Fibroblast of lung (primary cell): Measurements from ENCODE around the gene RNFT2. TPM values are rescaled to one million over a fixed set of nuclear protein-coding genes. Genes with fewer than 3 reads are reported as not detected.

ENCODE experiments used
- DNase-seq, 2 donors: peaks; one replicate each; pipeline versions ENCODE4 v3.0.0 to v3.0.0-alpha.2; 2010; ENCODE audit warnings: low read depth in 2 of 2
- H2AFZ ChIP-seq: 2 replicates; pipeline ENCODE4 v1.5.1; 2012; ENCODE audit warnings: low read length, control low read depth, inconsistent platforms
- H3K27ac ChIP-seq: 2 replicates; pipeline ENCODE4 v1.5.1; 2011; ENCODE audit warnings: low read length, control low read depth; ENCODE audit not compliant: insufficient read depth
- H3K27me3 ChIP-seq: 2 replicates; pipeline ENCODE4 v1.5.1; 2011; ENCODE audit warnings: mild to moderate bottlenecking, low read length; ENCODE audit not compliant: control insufficient read depth, insufficient read depth
- H3K36me3 ChIP-seq: 2 replicates; pipeline ENCODE4 v1.5.1; 2011; ENCODE audit warnings: low read length; ENCODE audit not compliant: control insufficient read depth, insufficient read depth
- H3K4me1 ChIP-seq: 2 replicates; pipeline ENCODE4 v1.5.1; 2011; ENCODE audit warnings: low read length; ENCODE audit not compliant: control insufficient read depth, insufficient read depth; ENCODE audit errors: extremely low read depth
- H3K4me2 ChIP-seq: 2 replicates; pipeline ENCODE4 v1.5.1; 2011; ENCODE audit warnings: low read length, control low read depth; ENCODE audit not compliant: insufficient read depth; ENCODE audit errors: extremely low read depth
- H3K4me3 ChIP-seq, 4 experiments: fragments of 200-600 bp in 1 of 4; sonication (generic) in 1 of 4; replicated peaks in 1 of 4; 2 replicates each; pipeline ENCODE4 v1.5.1; 2011 to 2016; ENCODE audit warnings: low read length in 4 of 4, low read depth in 3 of 4, mild to moderate bottlenecking in 3 of 4, control low read depth in 2 of 4, inconsistent platforms in 1 of 4, mixed read lengths in 1 of 4; ENCODE audit not compliant: insufficient read depth in 1 of 4; ENCODE audit errors: control extremely low read depth in 1 of 4
- H3K79me2 ChIP-seq: 2 replicates; pipeline ENCODE4 v1.5.1; 2012; ENCODE audit warnings: mild to moderate bottlenecking, low read length, inconsistent platforms; ENCODE audit not compliant: control insufficient read depth, insufficient read depth
- H3K9ac ChIP-seq: 2 replicates; pipeline ENCODE4 v1.5.1; 2011; ENCODE audit warnings: mild to moderate bottlenecking, low read length, control low read depth; ENCODE audit not compliant: insufficient read depth
- H3K9me3 ChIP-seq: 2 replicates; pipeline ENCODE4 v1.5.1; 2012; ENCODE audit warnings: low read depth, low read length; ENCODE audit not compliant: control insufficient read depth, insufficient read depth
- H4K20me1 ChIP-seq: 2 replicates; pipeline ENCODE4 v1.5.1; 2011; ENCODE audit warnings: low read length; ENCODE audit not compliant: control insufficient read depth, insufficient read depth; ENCODE audit errors: extremely low read depth
- CTCF ChIP-seq, 2 donors: IDR thresholded peaks in 1 of 2; conservative IDR thresholded peaks in 1 of 2; 1 replicate in 1 of 2; 2 replicates in 1 of 2; pipeline ENCODE4 v1.5.1; 2011 to 2012; ENCODE audit warnings: low read length in 2 of 2, control low read depth in 1 of 2, inconsistent platforms in 1 of 2, low read depth in 1 of 2, mild to moderate bottlenecking in 1 of 2
- EZH2 ChIP-seq: IDR thresholded peaks from 2 replicates; pipeline ENCODE4 v1.5.1; 2012; ENCODE audit warnings: low read length, control low read depth, mild to moderate bottlenecking; ENCODE audit errors: missing control alignments
- polyA plus RNA-seq, 2 donors: library from polyadenylated mRNA; depleted of rRNA in 1 of 2; stranded (reverse) in 1 of 2; unstranded in 1 of 2; fragments of >200 nt; gene quantifications; 2 replicates each; pipeline ENCODE4 v1.2.1, GENCODE V29; 2011 to 2012; ENCODE audit warnings: missing spikeins in 1 of 2
- total RNA-seq: library from RNA; depleted of rRNA; stranded (reverse); fragments of >200 nt; gene quantifications from 2 replicates; pipeline ENCODE4 v1.2.1, GENCODE V29; 2014

RNFT2 gene
- total and polyA plus RNA-seq, 2 donors (not counting 1 experiment from before 2014, with no cell fraction given): 0.95 to 3.1 TPM

GRCh38 chr12:116879509-116880212 is 141.5 kb downstream of the RNFT2 start:
- Histone ChIP-seq H3K4me2 (peak overlapping the region; percentile 64), H3K4me1 (no peaks in the 10 kb centered on the region), H3K9me3 (no peaks in the 10 kb centered on the region), H3K4me3 (peak overlapping the region in 1 of 4 experiments; percentile 46), H3K9ac (no peak overlapping the region), H3K36me3 (no peaks in the 10 kb centered on the region), H2AFZ (no peak overlapping the region), H4K20me1 (no peaks in the 10 kb centered on the region), H3K27me3 (peaks cover 57% of the 10 kb centered on the region), H3K79me2 (no peaks in the 10 kb centered on the region), H3K27ac (no peak overlapping the region)
- TF ChIP-seq CTCF (conservative IDR thresholded peaks at IDR 0.05 in 1 of 2, IDR thresholded peaks at IDR 0.05 in 1 of 2; ENCODE audit: low read depth in 1 of 2, low read length in 2 of 2) (no peak), EZH2 (no peak)
- peak in 1 of 2 donors; percentile 9 for DNase-seq

GRCh38 chr12:116880213-116880816 is 142.2 kb downstream of the RNFT2 start:
- Histone ChIP-seq H2AFZ (no peak overlapping the region), H3K9me3 (no peaks in the 10 kb centered on the region), H3K4me3 (peak overlapping the region in 1 of 4 experiments; percentile 38), H3K36me3 (no peaks in the 10 kb centered on the region), H3K4me2 (peak overlapping the region; percentile 38), H3K27me3 (peaks cover 57% of the 10 kb centered on the region), H3K4me1 (no peaks in the 10 kb centered on the region), H4K20me1 (no peaks in the 10 kb centered on the region), H3K27ac (no peak overlapping the region), H3K9ac (no peak overlapping the region), H3K79me2 (no peaks in the 10 kb centered on the region)
- TF ChIP-seq CTCF (conservative IDR thresholded peaks at IDR 0.05 in 1 of 2, IDR thresholded peaks at IDR 0.05 in 1 of 2; ENCODE audit: low read depth in 1 of 2, low read length in 2 of 2) (no peak), EZH2 (peak; percentile 14)
- DNase-seq: peak in 1 of 2 donors; percentile 29

GRCh38 chr12:116880817-116881324 is 142.8 kb downstream of the RNFT2 start:
- no peak overlapping the region for H2AFZ ChIP-seq

More at GRCh38 chr12:116880817-116881324, 142.8 kb downstream of the RNFT2 start:
- Histone ChIP-seq H3K9me3 (no peaks in the 10 kb centered on the region), H3K4me3 (peak overlapping the region in 1 of 4 experiments; percentile 38), H3K4me1 (no peaks in the 10 kb centered on the region), H3K27me3 (peaks cover 54% of the 10 kb centered on the region), H3K36me3 (no peaks in the 10 kb centered on the region), H3K9ac (no peak overlapping the region), H3K79me2 (no peaks in the 10 kb centered on the region), H3K27ac (no peak overlapping the region), H4K20me1 (no peaks in the 10 kb centered on the region), H3K4me2 (peak overlapping the region; percentile 38)
- no peak for TF ChIP-seq EZH2
- TF ChIP-seq CTCF (conservative IDR thresholded peaks at IDR 0.05 in 1 of 2, IDR thresholded peaks at IDR 0.05 in 1 of 2; ENCODE audit: low read depth in 1 of 2, low read length in 2 of 2): no peak
- peak; percentile 18 to 60 for DNase-seq
